GM06990 (cell line): ENCODE results near the gene SLC16A14.

ENCODE experiments used
- DNase-seq: peaks from one replicate; pipeline ENCODE4 v3.0.0-alpha.2; 2011; ENCODE audit not compliant: insufficient read length; ENCODE audit errors: extremely low read depth
- H3K27me3 ChIP-seq: replicated peaks from 2 replicates; pipeline ENCODE4 v1.6.0; 2011; ENCODE audit warnings: low read length; ENCODE audit not compliant: control insufficient read depth, insufficient read depth
- H3K36me3 ChIP-seq: 2 replicates; pipeline ENCODE4 v1.5.1; 2011; ENCODE audit warnings: low read length; ENCODE audit not compliant: control insufficient read depth, insufficient read depth
- H3K4me3 ChIP-seq: replicated peaks from 2 replicates; pipeline ENCODE4 v1.5.1; 2011; ENCODE audit warnings: low read depth, mild to moderate bottlenecking, control low read depth, low read length
- CTCF ChIP-seq: IDR thresholded peaks from 2 replicates; pipeline ENCODE4 v1.5.1; 2011; ENCODE audit warnings: low read length, control low read depth, mild to moderate bottlenecking, inconsistent platforms; ENCODE audit not compliant: insufficient read depth, poor library complexity, severe bottlenecking

The SLC16A14 gene

GRCh38 chr2:229996320-229996719, 72.4 kb downstream of the SLC16A14 start:
- no peak for TF ChIP-seq CTCF
- no peak overlapping the region for H3K4me3 ChIP-seq
- no peaks in the 10 kb centered on the region for H3K27me3 ChIP-seq
- no peak for DNase-seq
- no peaks in the 10 kb centered on the region for H3K36me3 ChIP-seq

GRCh38 chr2:229993236-229993635, 75.5 kb downstream of the SLC16A14 start:
- no peak for TF ChIP-seq CTCF
- DNase-seq, result no peak
- Histone ChIP-seq H3K36me3 (no peaks in the 10 kb centered on the region), H3K4me3 (no peak overlapping the region), H3K27me3 (no peaks in the 10 kb centered on the region)
